Measurements from ENCODE around the gene NTN4.
A peak's percentile ranks its signal among the peaks of the same experiment; 100 is the strongest.
"Not testable (repeated sequence)": the region's sequence is repeated elsewhere in the genome, so short reads cannot be mapped to it uniquely, and the experiment has no call there.

Gene NTN4

GRCh38 chr12:95755261-95755865, 35.2 kb downstream of the NTN4 start:
- no peak for DNase-seq
- no peaks in the 10 kb centered on the region for H3K27me3 Mint-ChIP-seq (ENCODE audit: low read depth, poor library complexity)
- TF ChIP-seq, protein P1, sequence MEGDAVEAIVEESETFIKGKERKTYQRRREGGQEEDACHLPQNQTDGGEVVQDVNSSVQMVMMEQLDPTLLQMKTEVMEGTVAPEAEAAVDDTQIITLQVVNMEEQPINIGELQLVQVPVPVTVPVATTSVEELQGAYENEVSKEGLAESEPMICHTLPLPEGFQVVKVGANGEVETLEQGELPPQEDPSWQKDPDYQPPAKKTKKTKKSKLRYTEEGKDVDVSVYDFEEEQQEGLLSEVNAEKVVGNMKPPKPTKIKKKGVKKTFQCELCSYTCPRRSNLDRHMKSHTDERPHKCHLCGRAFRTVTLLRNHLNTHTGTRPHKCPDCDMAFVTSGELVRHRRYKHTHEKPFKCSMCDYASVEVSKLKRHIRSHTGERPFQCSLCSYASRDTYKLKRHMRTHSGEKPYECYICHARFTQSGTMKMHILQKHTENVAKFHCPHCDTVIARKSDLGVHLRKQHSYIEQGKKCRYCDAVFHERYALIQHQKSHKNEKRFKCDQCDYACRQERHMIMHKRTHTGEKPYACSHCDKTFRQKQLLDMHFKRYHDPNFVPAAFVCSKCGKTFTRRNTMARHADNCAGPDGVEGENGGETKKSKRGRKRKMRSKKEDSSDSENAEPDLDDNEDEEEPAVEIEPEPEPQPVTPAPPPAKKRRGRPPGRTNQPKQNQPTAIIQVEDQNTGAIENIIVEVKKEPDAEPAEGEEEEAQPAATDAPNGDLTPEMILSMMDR (IDR thresholded peaks at IDR 0.05), result no peak
- H3K27ac Mint-ChIP-seq, result no peak overlapping the region
- peaks cover 14% of the 10 kb centered on the region for H3K4me1 Mint-ChIP-seq
- no peaks in the 10 kb centered on the region for H3K36me3 Mint-ChIP-seq (ENCODE audit: low read depth)
- H3K9me3 Mint-ChIP-seq, result peaks cover 18% of the 10 kb centered on the region
- no peak overlapping the region for H3K4me3 Mint-ChIP-seq

- H3K36me3 Mint-ChIP-seq (ENCODE audit: low read depth); H3K4me1 Mint-ChIP-seq; H3K4me3 Mint-ChIP-seq; H3K27me3 Mint-ChIP-seq (ENCODE audit: low read depth, poor library complexity); DNase-seq: not testable (repeated sequence)
- Mint-ChIP-seq H3K9me3 (peaks cover 20% of the 10 kb centered on the region), H3K27ac (peak overlapping the region; percentile 7)
These were observed 44.5 kb downstream of the NTN4 start for GRCh38 chr12:95746062-95746461.

DNA sequence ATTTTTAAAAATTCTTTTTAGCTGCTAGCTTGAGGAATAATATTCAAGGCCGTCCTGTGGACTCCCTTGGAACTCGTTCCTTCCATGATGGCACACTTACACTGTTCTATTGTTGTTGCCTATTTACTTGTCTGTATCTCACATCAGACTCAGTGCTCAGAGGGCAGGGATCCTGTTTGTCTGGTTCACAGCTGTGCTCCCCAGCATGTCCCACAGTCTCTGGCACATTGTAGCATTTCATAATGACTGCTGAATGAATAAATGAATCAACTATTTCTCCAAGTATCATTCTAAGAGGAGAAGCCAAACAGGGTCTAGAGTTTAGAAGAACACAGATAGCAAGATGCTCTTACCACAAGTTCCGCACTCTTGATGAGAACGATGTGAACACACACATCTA, 48.0 kb downstream of the NTN4 start:
- TF ChIP-seq, protein P1 (IDR thresholded peaks at IDR 0.05), result no peak
- H3K36me3 Mint-ChIP-seq (ENCODE audit: low read depth), result no peaks in the 10 kb centered on the region
- DNase-seq, result no peak
- no peak overlapping the region for H3K27ac Mint-ChIP-seq
- H3K4me3 Mint-ChIP-seq, result no peak overlapping the region
- H3K9me3 Mint-ChIP-seq, result peaks cover 16% of the 10 kb centered on the region
- H3K4me1 Mint-ChIP-seq, result no peaks in the 10 kb centered on the region
- peaks cover 3% of the 10 kb centered on the region for H3K27me3 Mint-ChIP-seq (ENCODE audit: low read depth, poor library complexity)

GRCh38 chr12:95741635-95742034, 48.9 kb downstream of the NTN4 start:
- H3K4me3 Mint-ChIP-seq, result no peak overlapping the region
- no peak overlapping the region for H3K27ac Mint-ChIP-seq
- peaks cover 3% of the 10 kb centered on the region for H3K27me3 Mint-ChIP-seq (ENCODE audit: low read depth, poor library complexity)
- TF ChIP-seq, protein P1 (IDR thresholded peaks at IDR 0.05), result no peak
- no peaks in the 10 kb centered on the region for H3K4me1 Mint-ChIP-seq
- no peaks in the 10 kb centered on the region for H3K36me3 Mint-ChIP-seq (ENCODE audit: low read depth)
- no peak for DNase-seq
- H3K9me3 Mint-ChIP-seq, result peaks cover 15% of the 10 kb centered on the region

DNA sequence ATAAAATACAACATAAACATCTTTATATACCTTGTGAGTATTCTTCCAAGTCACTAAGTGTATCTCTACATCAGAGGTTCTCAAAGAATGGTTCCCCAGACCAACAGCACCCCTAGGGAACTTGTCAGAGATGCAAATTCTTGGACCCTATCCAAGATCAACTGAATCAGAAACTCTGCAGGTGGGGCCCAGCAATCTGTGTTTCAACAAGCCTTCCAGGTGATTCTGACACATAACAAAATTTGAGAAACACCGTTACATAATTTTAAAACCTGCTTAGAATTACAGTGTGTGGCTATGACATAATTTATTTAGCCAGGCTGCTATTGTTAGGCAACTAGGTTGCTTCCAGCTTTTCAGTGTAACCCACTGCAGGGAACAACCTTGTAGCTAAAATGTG, 49.8 kb downstream of the NTN4 start:
- Mint-ChIP-seq H3K27me3 (ENCODE audit: low read depth, poor library complexity) (peaks cover under 1% of the 10 kb centered on the region), H3K36me3 (ENCODE audit: low read depth) (no peaks in the 10 kb centered on the region), H3K27ac (no peak overlapping the region), H3K4me1 (no peaks in the 10 kb centered on the region), H3K4me3 (no peak overlapping the region), H3K9me3 (peaks cover 6% of the 10 kb centered on the region)
- no peak for DNase-seq
- TF ChIP-seq, protein P1 (IDR thresholded peaks at IDR 0.05), result no peak

GRCh38 chr12:95739561-95740313, 50.8 kb downstream of the NTN4 start:
- Mint-ChIP-seq H3K27ac (no peak overlapping the region), H3K4me1 (no peaks in the 10 kb centered on the region), H3K4me3 (no peak overlapping the region), H3K9me3 (no peaks in the 10 kb centered on the region), H3K27me3 (ENCODE audit: low read depth, poor library complexity) (no peaks in the 10 kb centered on the region), H3K36me3 (ENCODE audit: low read depth) (no peaks in the 10 kb centered on the region)
- DNase-seq, result no peak
- TF ChIP-seq, protein P1 (IDR thresholded peaks at IDR 0.05), result no peak
